Hepatocyte (in vitro differentiated cells): ENCODE measurements around the gene RIMKLB. TPM values are rescaled to one million over a fixed set of nuclear protein-coding genes. Genes with fewer than 3 reads are reported as not detected.
A peak's percentile ranks its signal among the peaks of the same experiment; 100 is the strongest.

Experiments used
- DNase-seq: peaks from one replicate; pipeline ENCODE4 v3.0.0-alpha.2; 2016; ENCODE audit warnings: low spot score
- H2AFZ ChIP-seq: fragments of 200-600 bp; sonication (generic); 2 replicates; pipeline ENCODE4 v1.6.0; 2016; ENCODE audit warnings: antibody characterized with exemption, mild to moderate bottlenecking
- H3K27ac ChIP-seq: fragments of 200-600 bp; sonication (generic); 2 replicates; pipeline ENCODE4 v1.5.1; 2016; ENCODE audit warnings: mild to moderate bottlenecking
- H3K27me3 ChIP-seq: fragments of 200-600 bp; sonication (generic); 2 replicates; pipeline ENCODE4 v1.6.1; 2016
- H3K36me3 ChIP-seq: fragments of 200-600 bp; sonication (generic); replicated peaks from 2 replicates; pipeline ENCODE4 v1.5.1; 2016; ENCODE audit warnings: low read depth; ENCODE audit not compliant: insufficient read depth
- H3K4me1 ChIP-seq: fragments of 200-600 bp; sonication (generic); 2 replicates; pipeline ENCODE4 v1.5.1; 2016; ENCODE audit warnings: mild to moderate bottlenecking, moderate library complexity; ENCODE audit not compliant: insufficient read depth
- H3K4me2 ChIP-seq: fragments of 200-600 bp; sonication (generic); 2 replicates; pipeline ENCODE4 v1.6.0; 2016
- H3K4me3 ChIP-seq: fragments of 200-600 bp; sonication (generic); 2 replicates; pipeline ENCODE4 v1.5.1; 2016; ENCODE audit warnings: mild to moderate bottlenecking
- H3K79me2 ChIP-seq: fragments of 200-600 bp; sonication (generic); 2 replicates; pipeline ENCODE4 v1.6.0; 2017; ENCODE audit warnings: mild to moderate bottlenecking
- H3K9me2 ChIP-seq: fragments of 200-600 bp; sonication (generic); replicated peaks from 2 replicates; pipeline ENCODE4 v1.6.0; 2017; ENCODE audit warnings: mild to moderate bottlenecking; ENCODE audit not compliant: insufficient read depth
- H3K9me3 ChIP-seq: fragments of 200-600 bp; sonication (generic); 2 replicates; pipeline ENCODE4 v1.5.1; 2016; ENCODE audit warnings: low read depth, mild to moderate bottlenecking
- H4K20me1 ChIP-seq: fragments of 200-600 bp; sonication (generic); 2 replicates; pipeline ENCODE4 v1.6.0; 2016; ENCODE audit warnings: mild to moderate bottlenecking; ENCODE audit not compliant: insufficient read depth, poor library complexity, severe bottlenecking
- EZH2 ChIP-seq: fragments of 200-600 bp; sonication (generic); IDR thresholded peaks from 2 replicates; pipeline ENCODE4 v1.6.1; 2016; ENCODE audit warnings: antibody characterized with exemption, mild to moderate bottlenecking, borderline replicate concordance
- EZH2phosphoT487 ChIP-seq: fragments of 200-600 bp; sonication (generic); IDR thresholded peaks from one replicate; pipeline ENCODE4 v1.6.1; 2018; ENCODE audit warnings: antibody characterized with exemption, mild to moderate bottlenecking, low read depth, moderate library complexity; ENCODE audit not compliant: unreplicated experiment, severe bottlenecking
- WGBS: methylation state at CpG from one replicate; pipeline ENCODE4 v1.1.6; 2016; ENCODE audit warnings: low lambda C conversion rate; ENCODE audit errors: missing lambda C conversion rate; 5-methylcytosine and 5-hydroxymethylcytosine counted together
- polyA plus RNA-seq: library from polyadenylated mRNA; unstranded; fragments of >200 nt; fragmentation: Nextera tagmentation; extraction: Ambion mirVana; gene quantifications from 2 replicates; pipeline ENCODE4 v1.2.1, GENCODE V29; 2016
- total RNA-seq: library from RNA; depleted of rRNA; stranded (reverse); fragments of >200 nt; gene quantifications from 2 replicates; pipeline ENCODE4 v1.2.3, GENCODE V29; 2014
- TF ChIP-seq, protein P1 (sequence below): fragments of 200-600 bp; sonication (generic); IDR thresholded peaks from 2 replicates; pipeline ENCODE4 v1.5.1; 2016; ENCODE audit warnings: antibody characterized with exemption, mild to moderate bottlenecking; ENCODE audit not compliant: poor library complexity

Gene RIMKLB
- total and polyA plus RNA-seq, 2 experiments from 2014 or later = 20.7 to 37.3 TPM

GRCh38 chr12:8822298-8822697 lies 124.5 kb downstream of the RIMKLB start, which contains the start of gene A2ML1:
TSS of gene A2ML1 (plus strand) at chr12:8822621. CDS start at chr12:8822652, 31 bp downstream.
- Histone ChIP-seq H3K79me2 (no peaks in the 10 kb centered on the region), H4K20me1 (no peaks in the 10 kb centered on the region), H3K9me2 (no peaks in the 10 kb centered on the region), H3K27ac (no peak within 1 kb of the TSS), H3K4me2 (no peak within 1 kb of the TSS), H2AFZ (no peak within 1 kb of the TSS), H3K4me1 (no peaks in the 10 kb centered on the region), H3K36me3 (no peaks in the 10 kb centered on the region), H3K4me3 (no peak within 1 kb of the TSS), H3K27me3 (no peaks in the 10 kb centered on the region), H3K9me3 (no peaks in the 10 kb centered on the region)
- no peak for DNase-seq
- no peak for TF ChIP-seq EZH2phosphoT487
- no peak for TF ChIP-seq EZH2
- TF ChIP-seq, protein P1, sequence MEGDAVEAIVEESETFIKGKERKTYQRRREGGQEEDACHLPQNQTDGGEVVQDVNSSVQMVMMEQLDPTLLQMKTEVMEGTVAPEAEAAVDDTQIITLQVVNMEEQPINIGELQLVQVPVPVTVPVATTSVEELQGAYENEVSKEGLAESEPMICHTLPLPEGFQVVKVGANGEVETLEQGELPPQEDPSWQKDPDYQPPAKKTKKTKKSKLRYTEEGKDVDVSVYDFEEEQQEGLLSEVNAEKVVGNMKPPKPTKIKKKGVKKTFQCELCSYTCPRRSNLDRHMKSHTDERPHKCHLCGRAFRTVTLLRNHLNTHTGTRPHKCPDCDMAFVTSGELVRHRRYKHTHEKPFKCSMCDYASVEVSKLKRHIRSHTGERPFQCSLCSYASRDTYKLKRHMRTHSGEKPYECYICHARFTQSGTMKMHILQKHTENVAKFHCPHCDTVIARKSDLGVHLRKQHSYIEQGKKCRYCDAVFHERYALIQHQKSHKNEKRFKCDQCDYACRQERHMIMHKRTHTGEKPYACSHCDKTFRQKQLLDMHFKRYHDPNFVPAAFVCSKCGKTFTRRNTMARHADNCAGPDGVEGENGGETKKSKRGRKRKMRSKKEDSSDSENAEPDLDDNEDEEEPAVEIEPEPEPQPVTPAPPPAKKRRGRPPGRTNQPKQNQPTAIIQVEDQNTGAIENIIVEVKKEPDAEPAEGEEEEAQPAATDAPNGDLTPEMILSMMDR = no peak
- WGBS = 95% methylated on average over 3 of the region's 3 CpGs

DNA sequence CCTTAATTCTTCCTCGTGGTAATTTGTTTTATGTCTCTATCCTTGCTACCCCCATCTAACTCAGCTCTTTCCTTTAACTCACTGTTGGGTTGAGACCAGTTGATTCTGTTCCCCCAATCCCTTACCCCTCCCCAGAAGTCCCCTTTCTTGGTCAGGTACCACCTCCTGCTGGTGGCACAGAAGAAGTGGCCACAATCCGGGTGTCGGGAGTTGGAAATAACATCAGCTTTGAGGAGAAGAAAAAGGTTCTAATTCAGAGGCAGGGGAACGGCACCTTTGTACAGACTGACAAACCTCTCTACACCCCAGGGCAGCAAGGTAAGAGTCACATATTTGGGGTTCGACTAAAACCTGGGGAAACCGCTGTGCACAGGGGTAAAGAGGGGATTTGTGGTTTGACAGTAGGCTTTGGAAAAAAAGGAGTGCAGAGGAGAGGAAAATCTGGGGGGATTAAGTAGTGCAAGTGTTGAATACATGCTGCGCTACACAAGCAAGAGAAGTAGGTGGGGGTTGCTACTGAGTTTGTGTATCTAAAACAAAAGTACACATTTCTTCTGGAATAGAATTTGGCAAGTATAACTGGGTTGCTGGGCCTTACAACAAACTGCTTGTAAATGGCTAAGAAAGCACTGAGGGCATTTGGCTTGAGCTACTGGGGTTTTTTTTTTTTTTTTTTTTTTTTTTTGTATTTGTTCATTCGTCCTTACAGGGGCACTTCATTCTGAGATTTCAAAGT lies 125.9 kb downstream of the RIMKLB start:
- Histone ChIP-seq H3K27ac (no peak overlapping the region), H3K4me2 (no peak overlapping the region), H3K9me2 (no peaks in the 10 kb centered on the region), H4K20me1 (no peaks in the 10 kb centered on the region), H3K27me3 (no peaks in the 10 kb centered on the region), H3K4me3 (no peak overlapping the region), H3K9me3 (no peaks in the 10 kb centered on the region), H3K79me2 (no peaks in the 10 kb centered on the region), H2AFZ (no peak overlapping the region), H3K36me3 (no peaks in the 10 kb centered on the region), H3K4me1 (no peaks in the 10 kb centered on the region)
- TF ChIP-seq EZH2 (no peak), EZH2phosphoT487 (no peak)
- TF ChIP-seq, protein P1 = peak; percentile 62
- DNase-seq = peak; percentile 39
- 32% methylated on average over 8 of the region's 8 CpGs for WGBS

- H3K79me2 ChIP-seq = no peaks in the 10 kb centered on the region
- no peak overlapping the region for H3K4me2 ChIP-seq
- TF ChIP-seq EZH2 (no peak), EZH2phosphoT487 (no peak)
- TF ChIP-seq, protein P1 = no peak
- H3K4me3 ChIP-seq = no peak overlapping the region
- no peaks in the 10 kb centered on the region for H4K20me1 ChIP-seq
- 77% methylated on average over 4 of the region's 4 CpGs for WGBS
- no peak for DNase-seq
- no peaks in the 10 kb centered on the region for H3K9me2 ChIP-seq
- no peaks in the 10 kb centered on the region for H3K36me3 ChIP-seq
- H3K4me1 ChIP-seq = no peaks in the 10 kb centered on the region
- no peak overlapping the region for H2AFZ ChIP-seq
- no peaks in the 10 kb centered on the region for H3K9me3 ChIP-seq
- no peaks in the 10 kb centered on the region for H3K27me3 ChIP-seq
- H3K27ac ChIP-seq = no peak overlapping the region
These were observed 129.9 kb downstream of the RIMKLB start for GRCh38 chr12:8827551-8828256.
